B cell (primary cell): ENCODE results near the gene RBKS.

Experiments
- EZH2 ChIP-seq: IDR thresholded peaks from 2 replicates; pipeline ENCODE4 v1.6.1; 2012; ENCODE audit warnings: borderline replicate concordance, low read depth, mild to moderate bottlenecking, moderate library complexity, low read length; ENCODE audit not compliant: insufficient read depth, poor library complexity, severe bottlenecking
- TF ChIP-seq, protein P1 (sequence below): fragments of 200-600 bp; IDR thresholded peaks from one replicate; pipeline ENCODE4 v1.8.0; 2022; ENCODE audit warnings: antibody characterized with exemption, mild to moderate bottlenecking

DNA sequence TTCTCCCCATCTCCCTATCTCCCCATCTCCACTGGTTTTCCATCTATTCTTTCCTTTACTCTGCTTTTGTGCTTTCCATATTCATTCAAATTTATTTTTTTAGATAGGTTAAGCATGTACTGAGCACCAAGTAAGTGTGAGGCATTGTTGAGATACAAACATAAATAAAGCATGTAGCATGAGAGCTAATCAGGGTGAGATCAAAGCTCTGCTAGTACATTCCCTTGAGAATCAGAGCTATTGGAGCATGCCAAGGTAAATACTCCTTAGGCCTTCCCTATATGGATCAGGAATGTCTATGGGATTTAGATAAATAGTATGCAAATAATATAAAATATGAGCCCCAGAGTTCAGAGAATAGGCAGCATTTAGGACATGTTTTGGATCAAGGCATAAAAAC lies 25.7 kb upstream of the RBKS start:
- TF ChIP-seq, protein P1, sequence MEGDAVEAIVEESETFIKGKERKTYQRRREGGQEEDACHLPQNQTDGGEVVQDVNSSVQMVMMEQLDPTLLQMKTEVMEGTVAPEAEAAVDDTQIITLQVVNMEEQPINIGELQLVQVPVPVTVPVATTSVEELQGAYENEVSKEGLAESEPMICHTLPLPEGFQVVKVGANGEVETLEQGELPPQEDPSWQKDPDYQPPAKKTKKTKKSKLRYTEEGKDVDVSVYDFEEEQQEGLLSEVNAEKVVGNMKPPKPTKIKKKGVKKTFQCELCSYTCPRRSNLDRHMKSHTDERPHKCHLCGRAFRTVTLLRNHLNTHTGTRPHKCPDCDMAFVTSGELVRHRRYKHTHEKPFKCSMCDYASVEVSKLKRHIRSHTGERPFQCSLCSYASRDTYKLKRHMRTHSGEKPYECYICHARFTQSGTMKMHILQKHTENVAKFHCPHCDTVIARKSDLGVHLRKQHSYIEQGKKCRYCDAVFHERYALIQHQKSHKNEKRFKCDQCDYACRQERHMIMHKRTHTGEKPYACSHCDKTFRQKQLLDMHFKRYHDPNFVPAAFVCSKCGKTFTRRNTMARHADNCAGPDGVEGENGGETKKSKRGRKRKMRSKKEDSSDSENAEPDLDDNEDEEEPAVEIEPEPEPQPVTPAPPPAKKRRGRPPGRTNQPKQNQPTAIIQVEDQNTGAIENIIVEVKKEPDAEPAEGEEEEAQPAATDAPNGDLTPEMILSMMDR, result no peak
- no peak for TF ChIP-seq EZH2
